T follicular helper cell (primary cell): Measurements from ENCODE around the gene LYPD6B.
A peak's percentile ranks its signal among the peaks of the same experiment; 100 is the strongest.

Source experiments
- DNase-seq: peaks from one replicate; pipeline ENCODE4 v3.0.0-alpha.2; 2020; ENCODE audit warnings: low read depth
- total RNA-seq, 2 experiments: gene quantifications; one replicate each; lab custom pipeline; 2026; lab: John Stamatoyannopoulos, UW

LYPD6B gene
- total RNA-seq, result 0 reads per million in 2 experiments

DNA sequence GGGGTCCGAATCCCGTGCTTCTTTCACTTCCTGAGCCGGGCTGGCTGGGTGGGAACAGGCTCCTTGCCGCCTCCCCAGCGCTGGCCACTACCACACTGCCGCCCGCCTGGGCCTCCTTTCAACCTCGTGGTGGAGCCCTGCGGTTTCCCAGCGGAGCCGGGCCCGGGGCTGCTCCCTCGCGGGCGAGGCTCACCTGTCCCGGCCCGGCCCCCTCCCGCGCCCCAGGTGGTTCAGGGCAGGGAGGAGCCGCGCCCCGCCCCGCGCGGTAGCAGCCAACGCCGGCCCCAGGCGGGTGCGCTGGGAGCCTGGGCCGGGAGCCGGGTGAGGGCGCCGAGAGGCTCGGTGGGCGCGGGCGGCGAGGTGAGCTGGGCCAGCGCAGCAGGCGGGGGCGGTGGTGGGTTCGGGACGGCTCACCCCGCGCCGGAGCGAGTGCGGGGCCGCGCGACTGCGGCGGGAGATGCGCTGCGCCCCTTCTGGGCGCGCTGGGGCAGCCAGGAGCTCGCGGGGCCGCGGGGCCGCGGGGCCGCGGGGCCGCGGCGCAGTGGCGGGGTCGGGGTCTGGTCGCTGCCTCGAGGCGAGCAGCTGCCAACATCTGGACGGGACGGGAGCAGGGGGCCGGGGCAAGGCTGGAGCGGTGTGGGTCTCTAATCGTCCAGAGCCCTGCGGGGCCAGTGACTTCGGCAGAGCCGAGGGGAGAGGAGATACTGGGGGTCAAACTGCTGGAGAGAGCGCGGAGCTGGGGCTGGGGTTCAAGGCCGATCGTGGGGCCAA is at the start of gene LYPD6B:
LYPD6B (plus strand) TSS at position 258 of the 771 bp plus-strand sequence. CDS start 92,250 bp downstream, outside the sequence.
- no peak for DNase-seq

DNA sequence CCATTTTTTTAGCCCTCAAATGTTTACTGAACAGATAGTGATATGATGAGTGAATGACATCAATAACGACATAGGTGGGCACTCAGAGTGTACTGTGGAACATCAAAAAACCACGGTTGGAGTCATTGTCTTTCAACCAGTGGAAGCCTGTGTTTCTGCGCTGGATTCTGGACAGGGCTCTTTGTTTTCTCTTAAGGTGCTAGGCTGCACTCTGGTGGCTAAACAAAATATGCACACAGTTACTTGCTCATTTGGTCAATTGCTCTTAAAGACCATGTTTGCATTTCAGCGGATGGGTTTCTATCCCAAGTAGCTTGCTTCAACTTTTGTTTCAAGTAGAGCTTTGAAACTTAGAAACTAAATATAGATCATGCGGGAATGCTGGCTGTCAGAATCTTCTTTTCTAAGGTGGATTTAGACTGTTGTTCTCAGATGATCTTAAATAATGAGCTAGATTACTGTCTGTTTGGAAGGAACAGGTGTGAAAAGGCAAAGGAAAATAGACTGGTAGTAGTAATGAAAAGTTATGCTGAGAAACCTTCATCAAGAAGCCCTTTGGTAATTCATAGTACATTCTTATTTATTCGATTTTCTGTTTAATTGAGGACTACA is 48.5 kb upstream of the LYPD6B start:
- peak; percentile 34 for DNase-seq

DNA sequence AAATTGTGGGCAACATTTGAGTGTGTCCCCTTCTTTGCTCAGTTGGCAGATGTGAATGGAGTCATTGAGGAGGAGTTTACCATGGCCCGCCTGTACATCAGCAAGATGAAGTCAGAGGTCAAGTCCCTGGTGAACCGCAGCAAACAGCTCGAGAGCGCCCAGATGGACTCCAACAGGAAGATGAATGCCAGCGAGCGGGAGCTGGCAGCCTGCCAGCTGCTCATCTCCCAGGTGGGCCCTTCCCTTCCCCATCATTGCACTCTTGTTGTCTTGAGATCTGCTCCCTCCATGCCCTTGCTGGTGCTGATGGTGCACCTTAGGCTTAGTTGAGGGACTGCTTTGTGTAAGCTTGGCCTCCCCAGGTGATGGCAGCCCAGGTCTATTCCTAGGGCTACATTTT is 47.5 kb upstream of the LYPD6B start:
- DNase-seq, result no peak

DNA sequence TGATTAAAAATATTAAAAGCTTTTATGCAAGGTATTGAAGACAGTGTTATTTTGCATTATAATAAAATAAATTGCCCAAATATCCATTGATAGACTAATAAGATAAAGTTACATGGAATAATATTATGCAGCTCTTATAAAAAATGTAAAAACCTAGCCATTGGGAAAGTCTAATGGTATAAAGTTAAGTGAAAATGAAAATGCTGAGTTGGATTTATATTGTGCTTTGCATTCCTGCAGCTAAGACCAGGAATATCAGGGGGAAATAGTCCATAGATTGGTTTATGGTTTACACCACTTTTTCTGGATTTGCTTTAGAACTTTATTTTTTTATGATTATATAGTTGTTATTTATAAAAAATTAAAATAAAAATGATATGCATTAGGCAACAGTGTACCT is 46.1 kb upstream of the LYPD6B start:
- no peak for DNase-seq

GRCh38 chr2:148993351-148993750 is 45.1 kb upstream of the LYPD6B start:
- no peak for DNase-seq

- no peak for DNase-seq
Measured at GRCh38 chr2:148994341-148994740, 44.2 kb upstream of the LYPD6B start.

- DNase-seq, result no peak
Measured at GRCh38 chr2:148996805-148997204, 41.7 kb upstream of the LYPD6B start.

GRCh38 chr2:148998165-148998830 is 40.2 kb upstream of the LYPD6B start:
- no peak for DNase-seq

GRCh38 chr2:148998831-148999200 is 39.7 kb upstream of the LYPD6B start:
- DNase-seq, result no peak

DNA sequence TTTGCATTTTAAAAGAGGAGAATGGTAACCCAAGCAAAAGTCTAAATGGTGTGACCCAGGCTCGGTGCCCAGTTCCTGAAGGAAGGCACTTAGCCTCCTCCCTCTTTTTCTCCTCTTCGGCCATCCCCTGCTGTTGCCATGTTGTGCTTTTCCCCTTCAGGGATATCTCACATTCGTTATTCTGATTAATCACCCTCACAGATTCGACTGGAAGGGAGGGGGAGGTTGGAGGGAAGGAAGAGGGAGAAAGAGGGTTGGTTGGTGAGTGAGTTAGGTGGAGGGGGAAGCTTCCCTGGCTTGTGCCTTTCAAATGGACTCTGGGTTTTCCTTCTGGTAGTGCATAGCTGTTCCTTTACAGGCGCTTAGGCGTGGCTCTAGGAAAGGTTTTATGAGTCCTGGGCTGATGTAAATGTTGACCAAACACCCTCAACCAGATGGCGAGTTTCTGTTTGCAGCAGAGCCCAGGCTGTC is 39.0 kb upstream of the LYPD6B start:
- DNase-seq, result no peak

DNA sequence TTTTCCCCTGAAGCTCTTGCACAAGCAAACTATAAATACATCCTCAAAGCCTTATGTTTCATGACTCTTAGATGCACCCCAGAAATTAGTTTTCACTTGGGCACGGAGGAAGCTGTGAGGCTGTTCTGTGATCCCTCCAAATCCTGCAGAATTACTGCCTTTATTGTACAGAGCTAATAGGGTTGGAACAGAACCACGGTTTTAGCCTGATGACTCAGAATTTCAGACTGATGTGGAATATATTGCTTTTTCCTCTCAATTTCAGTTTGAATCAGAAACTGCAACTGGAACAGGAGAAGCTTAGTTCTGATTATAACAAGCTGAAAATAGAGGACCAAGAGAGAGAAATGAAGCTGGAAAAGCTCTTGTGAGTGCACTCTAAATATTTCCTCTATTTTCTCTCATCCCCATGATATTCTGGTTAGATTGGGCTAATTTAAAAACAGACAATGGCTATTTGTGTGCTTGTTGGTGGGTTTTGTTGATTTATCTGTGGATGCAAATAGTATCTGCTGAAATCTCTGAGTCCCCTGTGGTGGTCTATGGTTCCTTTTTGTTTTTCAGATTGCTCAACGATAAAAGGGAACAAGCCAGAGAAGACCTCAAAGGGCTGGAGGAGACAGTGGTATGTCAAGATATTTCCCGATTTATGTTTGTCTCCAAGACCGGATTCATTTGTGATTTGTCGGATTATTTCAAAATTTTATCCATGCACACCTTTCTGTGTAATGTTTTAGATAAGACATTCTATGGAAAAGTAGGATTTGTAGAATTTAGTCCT is 38.2 kb upstream of the LYPD6B start:
- no peak for DNase-seq

DNA sequence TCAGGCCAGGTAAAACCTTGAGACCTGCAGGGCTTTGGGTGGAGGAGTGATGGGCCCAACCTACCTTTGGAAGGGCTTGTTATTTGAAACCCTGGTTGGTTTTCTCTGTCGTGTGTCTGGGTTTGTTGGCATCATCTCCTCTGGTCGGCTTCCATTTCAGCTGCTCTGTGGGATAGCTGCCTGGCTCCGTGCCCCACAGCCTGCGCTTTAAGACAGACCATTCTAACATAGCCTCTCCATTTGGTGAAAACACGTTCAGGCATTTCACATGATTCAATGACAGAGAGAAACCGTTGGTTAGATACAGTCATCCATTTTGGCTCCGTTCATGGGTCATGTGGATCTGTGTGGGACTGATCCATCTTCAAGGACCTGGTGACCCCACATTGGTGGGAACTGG is 37.0 kb upstream of the LYPD6B start:
- DNase-seq, result no peak

DNA sequence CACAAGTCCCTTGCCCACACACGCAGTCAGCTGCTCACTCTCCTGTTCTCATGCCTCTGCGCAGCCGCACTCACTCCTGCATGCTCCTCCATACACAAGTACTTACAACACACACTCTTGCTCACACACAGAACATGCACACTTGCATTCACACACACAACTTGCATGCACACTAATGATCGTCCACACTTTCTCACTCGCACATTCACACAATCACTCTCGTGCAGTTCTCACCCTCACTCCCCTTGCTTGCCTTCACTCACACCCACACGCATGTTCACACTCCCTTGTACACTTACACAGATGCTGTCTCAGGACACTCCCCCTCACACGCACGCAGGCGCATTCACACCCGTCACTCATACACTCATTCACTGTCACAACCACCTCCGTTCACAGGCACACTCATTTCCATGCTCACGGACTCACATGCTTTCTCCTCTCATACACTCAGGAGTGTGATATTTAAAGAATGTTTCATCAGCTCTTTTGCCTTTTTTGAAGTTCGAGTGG is 36.1 kb upstream of the LYPD6B start:
- no peak for DNase-seq

- no peak for DNase-seq
Measured at GRCh38 chr2:149002891-149003740, 35.4 kb upstream of the LYPD6B start.

DNA sequence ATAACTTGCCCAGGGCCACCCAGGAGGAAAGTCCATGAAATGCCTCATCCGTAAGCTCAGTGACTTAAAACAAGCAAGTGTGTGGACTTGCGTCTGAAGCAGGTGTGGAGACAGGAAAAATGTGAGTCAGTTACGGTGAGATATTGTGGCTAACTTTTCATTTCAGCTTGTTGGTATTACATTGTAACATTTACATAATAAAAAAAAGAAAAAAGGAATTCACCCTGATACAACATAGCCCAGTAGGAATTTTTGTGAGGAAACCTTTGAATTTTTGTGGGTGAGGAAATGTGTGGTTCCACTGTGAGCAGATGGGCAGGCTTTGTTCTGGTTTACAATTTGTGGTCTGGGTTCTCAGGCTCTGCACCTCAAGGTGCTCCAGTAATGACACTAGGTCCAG is 33.7 kb upstream of the LYPD6B start:
- no peak for DNase-seq

- DNase-seq, result no peak
Measured at GRCh38 chr2:149005471-149006077, 32.9 kb upstream of the LYPD6B start.

DNA sequence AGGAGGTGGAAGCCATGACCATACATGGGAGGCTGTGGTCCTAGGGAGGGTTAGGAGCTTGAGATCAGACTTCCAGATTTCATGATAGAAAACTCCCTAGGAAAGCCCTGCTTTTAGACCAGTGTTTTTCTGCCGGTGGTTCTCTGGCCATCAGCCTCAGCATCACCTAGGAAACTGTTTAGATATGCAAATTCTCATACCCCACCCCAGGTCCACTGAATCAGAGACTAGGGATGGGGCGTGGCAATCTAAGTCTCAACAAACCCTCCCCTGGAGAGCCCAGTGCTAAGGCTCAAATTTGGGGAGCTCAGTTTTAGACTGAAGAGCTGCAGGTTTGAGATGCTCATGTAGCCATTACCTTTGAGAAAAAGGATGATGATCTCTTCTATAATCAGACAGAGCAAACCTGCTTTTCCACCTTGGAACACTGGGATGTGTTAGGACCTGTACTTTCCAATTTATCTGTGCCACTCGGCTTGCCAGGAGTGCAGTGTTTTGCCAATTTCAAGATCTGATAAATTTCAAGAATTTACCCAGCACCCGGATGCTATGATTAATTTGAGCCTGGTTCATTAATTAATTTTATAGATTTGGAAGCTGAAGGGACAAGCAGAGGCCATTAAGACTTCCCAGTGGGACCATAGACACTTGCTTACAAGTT is 31.5 kb upstream of the LYPD6B start:
- no peak for DNase-seq

DNA sequence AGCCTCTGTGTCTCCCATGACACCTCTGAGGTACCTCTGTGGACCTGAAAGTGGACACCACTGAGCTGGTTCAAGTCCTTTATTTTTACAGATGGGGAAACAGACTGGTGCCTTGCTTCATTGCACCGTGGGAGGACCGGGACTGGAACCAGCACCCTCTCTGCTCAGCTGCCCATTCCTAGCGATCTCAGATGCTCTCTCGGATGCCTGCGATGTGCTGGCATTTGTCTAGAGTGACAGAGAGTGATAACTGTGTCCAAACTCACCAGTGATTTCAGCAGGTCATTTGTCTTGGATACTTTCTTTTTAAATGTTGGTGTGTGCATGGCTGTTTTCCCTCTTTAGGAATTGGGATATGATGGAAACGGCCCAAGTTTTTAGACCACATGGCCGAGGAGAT is 30.1 kb upstream of the LYPD6B start:
- DNase-seq, result no peak

- DNase-seq, result no peak
Measured at GRCh38 chr2:149009576-149010461, 28.7 kb upstream of the LYPD6B start.
